HG02885 (cell line): ENCODE results near the gene MIDN.
"Not testable (repeated sequence)": the region's sequence is repeated elsewhere in the genome, so short reads cannot be mapped to it uniquely, and the experiment has no call there.

Source experiments
- ATAC-seq: cut with Tn5 transposase; IDR thresholded peaks from one replicate; pipeline ENCODE4 v1.9.1; 2021; ENCODE audit warnings: mild to moderate bottlenecking; ENCODE audit not compliant: unreplicated experiment, poor library complexity

MIDN gene

GRCh38 chr19:1290196-1290702, 41.9 kb downstream of the MIDN start:
- no peak for ATAC-seq

- ATAC-seq = no peak
Observed at GRCh38 chr19:1290703-1291651, 42.6 kb downstream of the MIDN start.

DNA sequence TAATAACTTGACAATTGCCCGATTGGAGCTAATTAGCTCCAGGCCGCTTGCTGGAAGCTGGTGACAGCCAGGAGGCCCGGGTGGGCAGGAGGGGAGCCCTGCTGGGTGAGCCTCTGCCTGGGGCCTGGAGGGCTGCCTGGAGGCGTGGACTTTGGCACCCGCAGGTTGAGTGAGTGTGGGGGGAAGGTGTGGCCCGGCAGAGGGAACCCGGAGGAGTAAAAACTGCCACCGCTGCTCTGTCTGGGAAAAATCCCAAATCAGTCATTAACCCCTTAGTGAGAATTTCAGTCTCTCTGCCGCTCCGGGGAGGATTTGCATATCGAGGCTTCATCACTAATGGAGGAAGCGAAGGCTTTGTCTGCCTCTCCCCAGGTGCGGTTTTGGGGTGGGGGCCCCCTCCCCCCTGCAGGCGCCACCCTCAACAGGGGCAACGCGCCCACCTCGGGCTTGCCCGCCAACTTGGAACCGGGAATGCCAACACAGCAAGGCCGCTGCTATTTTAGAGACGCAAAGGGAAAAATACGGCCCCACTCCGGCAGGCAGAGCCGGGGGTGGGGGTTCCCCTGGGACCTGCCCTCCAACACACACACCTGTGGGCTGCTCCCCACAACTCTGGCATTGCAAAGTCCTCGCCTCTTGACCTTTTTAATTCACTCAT, 43.5 kb downstream of the MIDN start:
- no peak for ATAC-seq

DNA sequence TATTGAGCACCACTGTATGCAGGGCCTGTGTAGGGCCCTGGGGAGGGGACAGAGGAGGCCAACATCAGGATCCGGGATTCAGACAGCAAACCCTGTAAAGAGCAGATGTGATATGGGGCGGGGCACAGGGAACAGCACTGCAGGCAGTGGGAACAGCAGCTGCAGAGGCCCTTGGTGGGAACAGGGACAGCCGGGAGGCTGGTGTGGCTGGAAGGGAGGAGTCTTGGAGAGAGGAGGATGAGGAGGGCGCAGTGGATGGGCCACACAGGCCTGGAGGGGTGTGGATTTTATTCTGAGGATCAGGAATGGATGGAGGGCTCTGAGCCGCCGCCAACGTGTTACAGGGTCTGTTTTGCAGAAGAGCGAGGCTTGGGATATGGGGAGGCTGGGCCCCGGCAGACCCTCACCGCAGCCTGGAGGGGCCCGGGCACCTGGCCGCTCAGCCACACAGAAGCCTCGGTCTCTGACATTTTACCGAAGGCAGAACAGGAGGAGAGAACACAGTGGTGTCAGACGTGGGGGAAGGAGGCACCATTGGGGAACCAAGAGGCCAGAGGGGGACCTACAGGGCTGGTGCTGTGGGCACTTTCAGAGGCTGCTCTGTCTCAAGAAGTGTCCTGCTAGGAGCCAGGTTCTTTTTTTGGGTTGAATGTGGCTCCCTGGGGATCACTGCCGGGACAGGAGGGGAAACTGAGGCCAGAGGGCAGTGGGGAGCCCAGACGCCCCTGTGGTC, 44.2 kb downstream of the MIDN start:
- no peak for ATAC-seq

GRCh38 chr19:1293782-1294604, 45.6 kb downstream of the MIDN start:
- no peak for ATAC-seq

DNA sequence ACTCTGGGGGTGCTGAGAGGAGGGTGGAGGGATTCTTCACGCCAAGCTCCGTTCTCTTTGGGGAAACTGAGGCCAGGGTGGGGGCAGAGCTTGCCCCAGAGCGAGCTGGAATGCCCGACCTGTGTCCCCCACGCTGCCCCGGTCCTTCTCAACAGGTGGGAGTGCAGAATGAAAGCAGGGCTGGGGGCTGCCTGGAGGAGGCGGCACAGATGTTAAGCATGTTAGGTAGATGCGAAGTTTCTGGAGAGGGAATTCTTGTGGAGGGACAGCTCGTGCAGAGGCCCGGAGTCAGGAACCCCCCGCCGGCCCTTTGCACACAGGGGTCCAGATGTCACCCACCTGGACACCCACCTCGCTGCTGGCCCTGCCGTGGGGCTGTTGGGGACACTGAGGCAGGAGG, 46.3 kb downstream of the MIDN start:
- ATAC-seq = no peak

DNA sequence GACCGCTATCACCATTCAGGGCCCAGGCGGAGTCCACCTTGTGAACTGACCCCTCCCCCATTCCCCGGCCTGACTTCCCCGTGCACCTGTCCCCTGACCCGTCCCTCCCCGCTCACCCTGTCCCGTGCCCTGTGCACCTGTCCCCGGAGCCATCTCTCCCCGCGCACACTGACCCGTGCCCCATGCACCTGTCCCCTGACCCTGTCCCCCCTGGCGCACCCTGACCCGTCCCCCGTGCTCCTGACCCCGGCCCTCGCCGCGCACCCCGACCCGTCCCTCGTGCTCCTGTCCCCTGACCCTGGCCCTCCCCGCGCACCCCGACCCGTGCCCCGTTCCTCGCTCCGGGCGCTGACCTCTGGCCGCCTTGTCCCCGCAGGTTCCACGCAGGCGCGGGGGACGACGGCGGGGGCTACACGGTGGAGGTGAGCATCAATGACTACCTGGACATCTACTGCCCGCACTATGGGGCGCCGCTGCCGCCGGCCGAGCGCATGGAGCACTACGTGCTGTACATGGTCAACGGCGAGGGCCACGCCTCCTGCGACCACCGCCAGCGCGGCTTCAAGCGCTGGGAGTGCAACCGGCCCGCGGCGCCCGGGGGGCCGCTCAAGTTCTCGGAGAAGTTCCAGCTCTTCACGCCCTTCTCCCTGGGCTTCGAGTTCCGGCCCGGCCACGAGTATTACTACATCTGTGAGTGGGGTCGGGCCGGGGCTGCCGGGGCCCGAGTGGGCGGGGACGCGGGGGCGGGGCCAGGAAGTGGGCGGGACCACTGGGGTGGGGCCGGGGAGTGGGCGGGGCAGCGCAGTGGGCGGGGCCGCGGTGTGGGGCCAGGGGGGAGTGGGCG, 47.0 kb downstream of the MIDN start:
- no peak for ATAC-seq

DNA sequence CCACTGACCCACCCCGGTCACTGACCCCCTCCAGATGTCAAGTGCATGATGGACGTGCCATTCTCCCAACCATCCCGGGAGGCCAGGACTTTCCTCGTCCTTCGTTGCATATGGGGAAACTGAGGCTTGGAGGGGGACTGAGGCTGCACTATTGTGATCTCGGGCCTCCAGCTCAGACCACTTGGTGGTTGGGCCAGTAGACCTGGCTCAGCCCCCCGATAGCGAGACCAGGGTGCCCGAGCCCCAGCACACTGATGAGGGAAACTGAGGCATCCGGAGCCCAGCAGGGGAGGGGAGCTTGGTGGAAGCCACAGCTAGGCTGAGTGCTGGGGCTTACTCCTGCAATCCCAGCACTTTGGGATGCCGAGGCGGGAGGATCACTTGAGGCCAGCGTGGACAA, 47.7 kb downstream of the MIDN start:
- ATAC-seq = no peak

GRCh38 chr19:1296575-1297271, 48.3 kb downstream of the MIDN start:
- ATAC-seq = no peak

DNA sequence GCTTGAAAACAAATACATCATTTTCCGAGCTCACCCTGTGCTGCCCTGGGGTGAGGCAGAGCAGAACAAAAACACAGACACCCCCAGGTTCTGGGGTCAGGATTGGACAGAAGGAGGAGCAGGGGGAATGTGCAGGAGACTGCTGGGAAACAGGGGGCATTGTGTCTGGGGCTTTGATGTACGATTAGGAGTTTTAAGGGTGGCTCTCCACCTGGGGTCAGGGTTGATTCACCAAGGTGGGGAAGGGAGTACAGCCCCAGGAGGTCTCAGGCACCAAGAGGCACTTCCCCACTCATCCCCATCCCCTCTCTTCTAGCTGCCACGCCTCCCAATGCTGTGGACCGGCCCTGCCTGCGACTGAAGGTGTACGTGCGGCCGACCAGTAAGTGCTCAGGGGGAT, 49.9 kb downstream of the MIDN start:
- ATAC-seq = no peak

- no peak for ATAC-seq
Observed at GRCh38 chr19:1299801-1300200, 51.4 kb downstream of the MIDN start.

GRCh38 chr19:1300744-1301490, 52.5 kb downstream of the MIDN start:
- ATAC-seq = no peak

DNA sequence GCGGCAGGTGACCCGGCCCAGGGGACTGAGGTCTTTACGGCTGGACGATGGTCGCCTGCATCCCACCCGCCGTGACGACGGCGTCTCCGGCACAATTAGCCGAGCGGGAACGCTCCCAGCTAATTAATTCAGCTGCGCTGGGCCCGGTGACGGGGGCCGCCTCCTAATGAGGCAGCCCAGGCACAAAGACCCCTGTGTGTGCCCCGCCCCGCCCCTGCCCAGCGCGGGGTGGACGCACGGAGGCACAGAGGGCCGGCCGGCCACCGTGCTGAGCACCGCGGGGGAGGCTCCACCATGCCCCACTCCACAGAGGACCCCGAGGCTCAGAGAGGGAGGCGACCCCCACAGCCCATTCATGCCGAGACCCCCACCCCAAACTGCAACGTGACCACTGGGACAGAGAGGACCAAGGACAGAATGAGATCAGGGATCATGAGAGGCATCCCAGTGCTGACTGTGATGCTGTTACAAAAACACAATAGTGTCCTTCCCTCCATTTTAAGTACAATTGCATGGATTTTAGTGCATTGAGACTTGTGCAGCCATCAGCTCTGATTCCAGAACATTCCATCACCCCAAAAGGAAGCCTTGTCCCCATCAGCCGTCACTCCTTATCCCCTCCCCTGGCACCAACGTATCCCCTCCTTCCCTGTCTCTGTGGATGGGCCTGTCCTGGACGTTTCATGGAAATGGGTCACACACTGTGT, 54.3 kb downstream of the MIDN start:
- ATAC-seq = no peak

DNA sequence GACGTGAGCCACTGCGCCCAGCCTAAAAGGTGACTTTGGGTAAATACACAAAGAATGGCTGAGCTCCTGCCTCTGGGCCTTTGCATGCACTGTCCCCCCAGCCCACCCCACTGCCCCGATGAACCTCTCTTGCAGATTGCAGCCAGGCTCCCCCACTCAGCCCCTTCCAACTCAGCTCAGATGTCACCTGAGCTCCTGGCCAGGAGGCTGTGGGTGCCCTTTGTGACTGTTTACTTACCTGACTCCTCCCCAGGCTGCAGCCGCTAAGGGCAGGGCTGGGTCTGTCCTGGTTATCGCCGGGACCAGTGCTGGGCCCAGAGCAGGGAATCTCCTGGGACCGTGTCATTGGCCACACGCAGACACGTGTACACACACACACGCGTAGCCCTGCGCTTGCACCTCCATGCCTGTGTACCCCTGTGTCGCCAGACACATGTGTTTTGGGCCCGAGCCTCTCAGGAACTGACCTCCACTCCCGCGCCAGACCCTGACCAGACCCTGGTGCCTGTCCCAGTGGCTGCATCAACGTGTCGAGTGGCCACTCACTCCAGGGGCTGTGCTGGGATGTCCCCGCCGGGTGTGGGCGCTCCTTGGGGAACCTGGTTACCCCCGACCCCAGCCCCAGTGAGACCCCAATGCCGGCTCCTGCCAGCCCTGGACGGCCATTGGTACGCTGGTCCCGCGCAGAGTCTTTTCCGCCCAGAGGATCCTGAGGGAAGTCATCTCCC, 56.0 kb downstream of the MIDN start:
- no peak for ATAC-seq

- not testable (repeated sequence) for ATAC-seq
Observed at GRCh38 chr19:1305354-1305753, 57.0 kb downstream of the MIDN start.

DNA sequence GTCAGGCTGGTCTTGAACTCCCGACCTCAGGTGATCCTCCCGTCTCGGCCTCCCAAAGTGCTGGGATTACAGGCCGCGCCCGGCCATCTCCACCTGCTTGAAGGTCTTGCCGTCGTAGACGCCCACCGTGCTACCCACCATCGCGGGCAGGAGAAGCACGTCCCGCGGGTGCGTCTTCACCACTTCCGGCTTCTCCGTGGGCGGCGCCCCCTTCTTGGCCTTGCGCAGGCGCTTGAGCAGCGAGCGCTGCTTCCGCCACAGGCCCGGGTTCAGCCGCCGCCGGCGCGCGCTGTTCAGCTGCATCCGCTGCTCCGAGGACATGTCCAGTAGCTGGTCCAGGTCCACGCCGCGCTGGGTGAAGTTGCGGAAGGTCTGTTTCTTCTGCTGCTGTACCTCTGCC, 58.9 kb downstream of the MIDN start:
- ATAC-seq = no peak
